Measurements from ENCODE around the gene ICAM3.

Gene ICAM3

GRCh38 chr19:10318807-10319682 is 20.4 kb downstream of the ICAM3 start:
- DNase-seq (ENCODE audit: low spot score): no peak

- no peak for DNase-seq (ENCODE audit: low spot score)
Observed at GRCh38 chr19:10317857-10318462, 21.5 kb downstream of the ICAM3 start.

GRCh38 chr19:10317045-10317856 is 22.2 kb downstream of the ICAM3 start:
- no peak for DNase-seq (ENCODE audit: low spot score)

GRCh38 chr19:10316229-10317044 is 23.0 kb downstream of the ICAM3 start:
- DNase-seq (ENCODE audit: low spot score): no peak

GRCh38 chr19:10315335-10316214 is 23.8 kb downstream of the ICAM3 start, which contains the start of gene FDX2:
TSS of gene FDX2 (minus strand) at chr19:10316015. CDS start at chr19:10315996, 19 bp downstream.
- DNase-seq (ENCODE audit: low spot score): peak; percentile 72

- no peak for DNase-seq (ENCODE audit: low spot score)
Observed at GRCh38 chr19:10309423-10309822, 30.0 kb downstream of the ICAM3 start, which contains the start of gene ZGLP1. TSS of gene ZGLP1 (minus strand) at chr19:10309815.

- DNase-seq (ENCODE audit: low spot score): no peak
Observed at GRCh38 chr19:10306327-10306726, 33.1 kb downstream of the ICAM3 start.

- DNase-seq (ENCODE audit: low spot score): peak; percentile 46
Observed at GRCh38 chr19:10305139-10305806, 34.2 kb downstream of the ICAM3 start.

GRCh38 chr19:10299545-10300458 is 39.6 kb downstream of the ICAM3 start:
- no peak for DNase-seq (ENCODE audit: low spot score)

- DNase-seq (ENCODE audit: low spot score): no peak
Observed at GRCh38 chr19:10295847-10296591, 43.4 kb downstream of the ICAM3 start.

GRCh38 chr19:10295305-10295846 is 44.0 kb downstream of the ICAM3 start:
- no peak for DNase-seq (ENCODE audit: low spot score)

- DNase-seq (ENCODE audit: low spot score): no peak
Observed at GRCh38 chr19:10294368-10294697, 45.1 kb downstream of the ICAM3 start.

- no peak for DNase-seq (ENCODE audit: low spot score)
Observed at GRCh38 chr19:10293637-10294367, 45.6 kb downstream of the ICAM3 start.

- DNase-seq (ENCODE audit: low spot score): no peak
Observed at GRCh38 chr19:10292789-10293636, 46.4 kb downstream of the ICAM3 start.

- no peak for DNase-seq (ENCODE audit: low spot score)
Observed at GRCh38 chr19:10292206-10292788, 47.1 kb downstream of the ICAM3 start.

Measured in kidney capillary endothelial cell (primary cell).